Gastroesophageal sphincter (tissue), 3 donors: ENCODE results near the gene SH3RF3.

Experiments used
- POLR2A ChIP-seq, 2 donors: fragments of 450-650 bp; IDR thresholded peaks; one replicate each; pipeline ENCODE4 v1.6.1; 2017; ENCODE audit warnings: antibody characterized with exemption in 2 of 2, mild to moderate bottlenecking in 2 of 2, moderate library complexity in 1 of 2
- TF ChIP-seq, protein P1 (sequence below), 4 experiments: fragments of 200-600 bp in 2 of 4; fragments of 450-650 bp in 2 of 4; sonication (generic) in 1 of 4; IDR thresholded peaks; one replicate each; pipeline ENCODE4 v1.5.1; 2017 to 2019; ENCODE audit warnings: antibody characterized with exemption in 4 of 4, mild to moderate bottlenecking in 2 of 4, moderate library complexity in 2 of 4

- no peak for TF ChIP-seq POLR2A (IDR thresholded peaks at IDR 0.05)
- TF ChIP-seq, protein P1, sequence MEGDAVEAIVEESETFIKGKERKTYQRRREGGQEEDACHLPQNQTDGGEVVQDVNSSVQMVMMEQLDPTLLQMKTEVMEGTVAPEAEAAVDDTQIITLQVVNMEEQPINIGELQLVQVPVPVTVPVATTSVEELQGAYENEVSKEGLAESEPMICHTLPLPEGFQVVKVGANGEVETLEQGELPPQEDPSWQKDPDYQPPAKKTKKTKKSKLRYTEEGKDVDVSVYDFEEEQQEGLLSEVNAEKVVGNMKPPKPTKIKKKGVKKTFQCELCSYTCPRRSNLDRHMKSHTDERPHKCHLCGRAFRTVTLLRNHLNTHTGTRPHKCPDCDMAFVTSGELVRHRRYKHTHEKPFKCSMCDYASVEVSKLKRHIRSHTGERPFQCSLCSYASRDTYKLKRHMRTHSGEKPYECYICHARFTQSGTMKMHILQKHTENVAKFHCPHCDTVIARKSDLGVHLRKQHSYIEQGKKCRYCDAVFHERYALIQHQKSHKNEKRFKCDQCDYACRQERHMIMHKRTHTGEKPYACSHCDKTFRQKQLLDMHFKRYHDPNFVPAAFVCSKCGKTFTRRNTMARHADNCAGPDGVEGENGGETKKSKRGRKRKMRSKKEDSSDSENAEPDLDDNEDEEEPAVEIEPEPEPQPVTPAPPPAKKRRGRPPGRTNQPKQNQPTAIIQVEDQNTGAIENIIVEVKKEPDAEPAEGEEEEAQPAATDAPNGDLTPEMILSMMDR (IDR thresholded peaks at IDR 0.05) = no peak
Observed at GRCh38 chr2:109295781-109296117, 166.7 kb downstream of the SH3RF3 start.
